ENCODE measurements around the gene USP34.
"Not testable (repeated sequence)": the region's sequence is repeated elsewhere in the genome, so short reads cannot be mapped to it uniquely, and the experiment has no call there.

The USP34 gene

GRCh38 chr2:61463769-61464475, 7.0 kb downstream of the USP34 start:
- DNase-seq (ENCODE audit: low spot score) = no peak

DNA sequence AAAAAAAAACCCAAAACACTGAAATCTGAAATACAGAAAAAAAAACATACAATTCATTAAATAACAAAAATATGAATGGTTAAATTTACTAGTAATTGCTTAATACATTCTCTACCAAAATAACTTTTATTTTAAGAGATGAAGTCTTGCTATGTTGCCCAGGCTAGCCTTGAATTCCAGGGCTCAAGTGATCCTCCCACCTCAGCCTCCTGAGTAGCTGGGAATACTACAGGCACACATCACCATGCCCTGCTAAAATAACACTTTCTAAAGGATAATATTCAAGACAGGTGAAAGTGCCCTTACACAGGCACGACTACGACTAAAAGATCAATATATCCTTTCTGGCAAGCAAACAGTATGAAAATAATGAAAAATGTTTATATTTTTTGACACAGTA, 9.5 kb downstream of the USP34 start:
- DNase-seq (ENCODE audit: low spot score) = no peak

DNA sequence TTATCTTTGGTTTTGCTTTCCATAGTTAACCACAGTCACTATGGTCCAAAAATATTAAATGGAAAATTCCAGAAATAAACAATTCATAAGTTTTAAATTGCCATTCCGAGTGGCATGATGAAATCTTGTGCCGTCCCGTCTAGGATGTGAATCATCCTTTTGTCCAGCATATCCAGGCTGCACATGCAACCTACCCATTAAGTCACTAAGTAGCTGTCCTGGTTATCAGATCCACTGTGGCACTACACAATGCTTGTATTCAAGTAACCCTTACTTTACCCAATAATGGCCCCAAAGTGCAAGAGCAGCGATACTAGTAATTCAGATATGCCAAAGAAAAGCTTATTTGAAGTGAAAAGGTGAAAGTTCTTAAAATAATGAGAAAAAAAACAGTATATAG, 10.7 kb downstream of the USP34 start:
- DNase-seq (ENCODE audit: low spot score) = no peak

- no peak for DNase-seq (ENCODE audit: low spot score)
These were observed 14.0 kb downstream of the USP34 start for GRCh38 chr2:61456746-61457420.

DNA sequence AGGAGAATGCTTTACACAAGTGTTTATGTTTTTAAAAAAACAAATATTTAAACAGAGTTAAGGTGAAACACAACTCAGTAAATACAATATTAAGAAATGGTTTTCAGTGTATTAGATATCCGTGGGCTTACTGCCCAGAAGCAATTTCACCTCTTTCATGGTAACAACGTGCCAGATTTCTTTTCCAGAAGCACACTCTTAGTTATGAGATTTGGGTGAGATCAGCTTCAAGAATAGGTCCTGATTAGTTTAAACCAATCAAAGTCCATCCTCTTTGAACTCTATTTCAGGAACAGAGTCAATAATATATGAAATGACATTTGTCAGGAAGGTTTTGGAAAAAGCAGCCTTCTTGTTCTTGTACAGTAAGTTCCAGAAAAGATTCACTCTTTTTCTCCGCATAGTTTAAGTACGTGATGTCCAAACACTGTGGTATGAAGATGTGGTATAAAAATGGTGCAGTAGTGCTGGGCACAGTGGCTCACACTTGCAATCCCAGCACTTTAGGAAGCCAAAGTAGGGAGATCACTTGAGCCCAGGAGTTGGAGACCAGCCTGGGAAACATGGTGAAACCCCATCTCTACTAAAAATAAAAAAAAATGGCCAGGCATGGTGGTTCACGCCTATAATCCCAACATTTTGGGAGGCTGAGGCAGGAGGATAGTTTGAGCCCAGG, 14.7 kb downstream of the USP34 start:
- DNase-seq (ENCODE audit: low spot score) = no peak

DNA sequence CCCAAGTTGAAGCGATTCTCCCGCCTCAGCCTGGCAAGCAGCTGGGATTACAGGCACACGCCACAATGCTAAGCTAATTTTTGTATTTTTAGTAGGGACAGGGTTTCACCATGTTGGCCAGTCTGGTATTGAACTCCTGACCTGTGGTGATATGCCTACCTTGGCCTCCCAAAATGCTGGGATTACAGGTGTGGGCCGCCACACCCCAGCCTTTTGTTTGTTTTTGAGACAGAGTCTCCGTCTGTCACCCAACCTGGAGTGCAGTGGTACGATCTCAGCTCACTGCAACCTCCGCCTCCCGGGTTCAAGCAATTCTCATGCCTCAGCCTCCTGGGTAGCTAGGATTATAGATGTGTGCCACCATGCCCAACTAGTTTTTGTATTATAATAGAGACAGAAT, 15.9 kb downstream of the USP34 start:
- not testable (repeated sequence) for DNase-seq (ENCODE audit: low spot score)

GRCh38 chr2:61454383-61454782, 16.5 kb downstream of the USP34 start:
- DNase-seq (ENCODE audit: low spot score) = no peak

- DNase-seq (ENCODE audit: low spot score) = no peak
These were observed 18.5 kb downstream of the USP34 start for GRCh38 chr2:61452392-61452791.

DNA sequence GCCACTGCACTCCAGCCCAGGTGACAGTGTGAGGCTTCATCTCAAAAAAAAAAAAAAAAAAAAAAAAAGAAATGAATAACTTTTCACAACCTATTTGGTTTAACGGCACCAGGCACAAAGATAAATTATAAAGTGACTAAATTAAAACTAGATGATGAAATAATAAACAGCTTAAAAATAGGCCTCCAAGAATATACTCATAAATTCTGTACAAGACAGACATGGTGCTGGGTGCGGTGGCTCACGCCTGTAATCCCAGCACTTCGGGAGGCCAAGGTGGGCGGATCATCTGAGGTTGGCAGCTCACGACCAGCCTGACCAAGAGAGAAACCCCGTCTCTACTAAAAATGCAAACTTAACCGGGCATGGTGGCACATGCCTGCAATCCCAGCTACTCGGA, 19.7 kb downstream of the USP34 start:
- no peak for DNase-seq (ENCODE audit: low spot score)

GRCh38 chr2:61450144-61450543, 20.7 kb downstream of the USP34 start:
- no peak for DNase-seq (ENCODE audit: low spot score)

GRCh38 chr2:61448229-61448628, 22.7 kb downstream of the USP34 start:
- no peak for DNase-seq (ENCODE audit: low spot score)

- not testable (repeated sequence) for DNase-seq (ENCODE audit: low spot score)
These were observed 23.9 kb downstream of the USP34 start for GRCh38 chr2:61446971-61447370.

DNA sequence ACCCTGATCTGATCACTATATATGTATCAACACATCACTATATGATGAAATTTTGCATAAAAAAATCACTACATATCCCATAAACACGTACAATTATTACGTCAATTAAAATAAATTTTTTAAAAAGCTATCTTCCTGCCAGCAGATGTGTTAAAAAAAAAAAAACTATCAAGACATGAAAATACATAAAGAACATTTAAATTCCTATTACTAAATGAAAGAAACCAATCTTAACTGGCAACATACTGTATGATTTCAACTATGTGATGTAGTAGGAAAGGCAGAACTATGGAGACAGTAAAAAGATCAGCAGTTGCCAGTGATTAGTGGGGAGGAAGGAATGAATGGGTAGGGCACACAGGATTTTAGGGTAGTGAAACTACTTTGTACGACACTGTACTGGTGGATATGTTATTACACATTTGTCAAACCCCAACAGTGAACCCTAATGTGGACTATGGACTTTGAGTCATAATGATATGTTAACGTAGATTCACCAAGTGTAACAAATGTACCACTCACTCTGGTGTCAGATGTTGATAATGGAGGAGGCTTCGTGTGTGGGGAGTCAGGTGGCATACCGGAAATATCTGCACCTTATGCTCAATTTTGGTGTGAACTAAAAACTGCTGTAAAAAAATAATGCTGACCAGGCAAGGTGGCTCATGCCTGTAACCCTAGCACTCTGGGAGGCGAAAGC, 27.4 kb downstream of the USP34 start:
- DNase-seq (ENCODE audit: low spot score) = no peak

- no peak for DNase-seq (ENCODE audit: low spot score)
These were observed 31.5 kb downstream of the USP34 start for GRCh38 chr2:61439241-61440002.

DNA sequence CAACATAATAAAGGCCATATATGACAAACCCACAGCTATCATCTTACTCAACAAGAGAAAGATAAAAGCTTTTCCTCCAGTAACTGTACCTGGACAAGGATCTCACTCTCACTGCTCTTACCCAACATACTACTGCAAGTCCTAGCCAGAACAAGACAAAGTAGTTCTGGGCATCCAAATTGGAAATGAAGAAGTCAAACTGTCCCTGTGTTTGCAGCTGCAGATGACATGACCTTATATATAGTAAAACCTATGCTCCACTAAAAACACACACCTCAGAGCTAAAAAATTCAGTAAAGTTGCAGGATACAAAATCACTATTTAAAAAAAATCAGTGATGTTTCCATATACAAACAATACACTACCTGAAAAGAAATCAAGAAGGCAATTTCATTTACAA, 32.2 kb downstream of the USP34 start:
- DNase-seq (ENCODE audit: low spot score) = no peak

DNA sequence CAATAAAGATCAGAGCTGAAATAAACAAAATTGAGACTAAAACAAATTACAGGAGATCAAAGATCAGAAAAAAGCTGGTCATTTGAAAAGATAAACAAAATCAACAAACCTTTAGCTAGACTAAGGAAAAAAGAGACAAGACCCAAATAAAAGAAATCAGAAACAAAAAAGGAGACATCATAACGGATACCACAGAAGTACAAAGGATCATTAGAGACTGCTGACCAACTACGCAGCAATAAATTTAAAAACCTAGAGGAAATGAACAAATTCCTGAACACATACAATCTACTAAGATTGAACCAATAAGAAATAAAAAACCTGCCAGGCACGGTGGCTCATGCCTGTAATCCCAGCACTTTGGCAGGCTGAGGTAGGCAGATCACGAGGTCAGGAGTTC, 33.7 kb downstream of the USP34 start:
- no peak for DNase-seq (ENCODE audit: low spot score)

DNA sequence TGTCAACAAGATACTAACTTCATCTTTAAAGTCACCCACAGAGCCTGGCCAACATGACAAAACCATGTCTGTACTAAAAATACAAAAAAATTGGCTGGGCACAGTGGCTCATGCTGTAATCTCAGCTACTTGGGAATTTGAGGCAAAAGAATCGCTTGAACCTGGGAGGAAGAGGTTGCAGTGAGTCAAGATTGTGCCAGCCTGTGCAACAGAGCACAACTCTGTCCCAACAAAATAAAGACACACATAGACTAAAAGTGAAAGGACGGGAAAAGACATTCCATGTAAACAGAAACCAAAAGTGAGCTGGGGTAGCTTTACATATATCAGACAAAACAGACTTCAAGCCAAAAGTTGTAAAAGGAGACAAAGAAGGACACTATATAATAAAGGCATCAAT, 34.8 kb downstream of the USP34 start:
- no peak for DNase-seq (ENCODE audit: low spot score)

DNA sequence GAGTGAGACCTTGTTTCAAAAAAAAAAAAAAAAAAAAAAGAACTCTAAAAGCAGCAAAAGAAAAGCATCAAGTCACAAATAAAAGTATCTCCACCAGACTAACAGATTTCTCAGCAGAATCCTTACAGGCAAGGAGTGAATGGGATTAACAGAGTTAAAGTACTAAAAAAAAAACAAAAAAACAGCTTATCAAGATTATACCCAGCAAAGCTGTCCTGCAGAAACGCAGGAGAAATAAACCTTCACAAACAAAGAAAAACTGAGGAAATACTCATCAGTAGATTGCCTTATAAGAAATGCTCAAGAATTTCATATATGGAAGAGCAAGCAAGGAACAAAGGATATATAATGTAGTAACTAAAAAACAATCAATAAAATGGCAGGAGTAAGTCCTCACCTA, 35.6 kb downstream of the USP34 start:
- no peak for DNase-seq (ENCODE audit: low spot score)

GRCh38 chr2:61434314-61434713, 36.6 kb downstream of the USP34 start:
- DNase-seq (ENCODE audit: low spot score) = no peak

GRCh38 chr2:61433606-61434005, 37.3 kb downstream of the USP34 start:
- DNase-seq (ENCODE audit: low spot score) = no peak

DNA sequence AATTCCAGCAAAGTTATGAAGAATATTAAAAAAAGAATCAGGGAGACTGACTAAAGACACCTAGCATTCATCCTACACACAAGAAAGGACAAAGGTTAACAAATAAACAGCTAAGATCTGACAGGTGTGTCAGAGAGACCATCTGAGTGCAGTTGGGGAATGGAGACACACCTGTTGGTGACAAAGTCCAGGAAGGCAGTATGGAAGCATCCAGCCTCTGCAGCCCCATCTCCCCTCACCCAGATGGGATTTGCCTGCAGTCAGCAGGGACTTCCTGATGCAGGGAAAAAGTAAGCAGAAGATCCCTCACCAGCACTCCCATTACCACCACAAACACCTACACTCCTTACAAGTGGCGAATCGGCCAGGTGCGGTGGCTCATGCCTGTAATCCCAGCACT, 37.9 kb downstream of the USP34 start:
- no peak for DNase-seq (ENCODE audit: low spot score)

DNA sequence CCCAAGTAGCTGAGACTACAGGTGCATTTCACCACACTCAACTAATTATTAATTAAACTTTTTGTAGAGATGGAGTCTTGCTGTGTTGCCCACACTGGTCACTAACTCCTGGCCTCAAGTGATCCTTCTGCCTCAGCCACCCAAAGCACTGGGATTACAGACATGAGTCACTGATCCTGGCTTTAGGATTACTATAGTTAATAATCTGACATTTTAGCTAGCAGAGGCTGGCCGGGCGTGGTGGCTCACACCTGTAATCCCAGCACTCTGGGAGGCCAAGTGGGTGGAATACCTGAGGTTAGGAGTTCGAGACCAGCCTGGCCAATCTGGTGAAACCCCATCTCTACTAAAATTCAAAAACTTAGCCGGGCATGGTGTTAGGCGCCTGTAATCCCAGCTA, 39.5 kb downstream of the USP34 start:
- no peak for DNase-seq (ENCODE audit: low spot score)

All from activated CD4-positive, alpha-beta T cell treated with anti-CD3 and anti-CD28 coated beads, Interleukin-2, Interleukin-4, amounts not matched to agents 100 ng/mL and 50 ng/mL, durations not matched to agents 16 hours and 8 hours (primary cell).